Retinal pigment epithelial cell (primary cell): Measurements from ENCODE around the gene TLK1.

ENCODE experiments used
- DNase-seq: peaks from one replicate; pipeline ENCODE4 v3.0.0-alpha.2; 2010; ENCODE audit warnings: low read depth
- H3K4me3 ChIP-seq: 2 replicates; pipeline ENCODE4 v1.5.1; 2011; ENCODE audit warnings: mild to moderate bottlenecking, low read length, control low read depth, moderate library complexity
- TF ChIP-seq, protein P1 (sequence below): conservative IDR thresholded peaks from 2 replicates; pipeline ENCODE4 v1.5.1; 2011; ENCODE audit warnings: low read depth, low read length, control low read depth, inconsistent platforms

Gene TLK1

GRCh38 chr2:171201271-171201670 is 40.6 kb upstream of the TLK1 start:
- TF ChIP-seq, protein P1, sequence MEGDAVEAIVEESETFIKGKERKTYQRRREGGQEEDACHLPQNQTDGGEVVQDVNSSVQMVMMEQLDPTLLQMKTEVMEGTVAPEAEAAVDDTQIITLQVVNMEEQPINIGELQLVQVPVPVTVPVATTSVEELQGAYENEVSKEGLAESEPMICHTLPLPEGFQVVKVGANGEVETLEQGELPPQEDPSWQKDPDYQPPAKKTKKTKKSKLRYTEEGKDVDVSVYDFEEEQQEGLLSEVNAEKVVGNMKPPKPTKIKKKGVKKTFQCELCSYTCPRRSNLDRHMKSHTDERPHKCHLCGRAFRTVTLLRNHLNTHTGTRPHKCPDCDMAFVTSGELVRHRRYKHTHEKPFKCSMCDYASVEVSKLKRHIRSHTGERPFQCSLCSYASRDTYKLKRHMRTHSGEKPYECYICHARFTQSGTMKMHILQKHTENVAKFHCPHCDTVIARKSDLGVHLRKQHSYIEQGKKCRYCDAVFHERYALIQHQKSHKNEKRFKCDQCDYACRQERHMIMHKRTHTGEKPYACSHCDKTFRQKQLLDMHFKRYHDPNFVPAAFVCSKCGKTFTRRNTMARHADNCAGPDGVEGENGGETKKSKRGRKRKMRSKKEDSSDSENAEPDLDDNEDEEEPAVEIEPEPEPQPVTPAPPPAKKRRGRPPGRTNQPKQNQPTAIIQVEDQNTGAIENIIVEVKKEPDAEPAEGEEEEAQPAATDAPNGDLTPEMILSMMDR, result no peak

DNA sequence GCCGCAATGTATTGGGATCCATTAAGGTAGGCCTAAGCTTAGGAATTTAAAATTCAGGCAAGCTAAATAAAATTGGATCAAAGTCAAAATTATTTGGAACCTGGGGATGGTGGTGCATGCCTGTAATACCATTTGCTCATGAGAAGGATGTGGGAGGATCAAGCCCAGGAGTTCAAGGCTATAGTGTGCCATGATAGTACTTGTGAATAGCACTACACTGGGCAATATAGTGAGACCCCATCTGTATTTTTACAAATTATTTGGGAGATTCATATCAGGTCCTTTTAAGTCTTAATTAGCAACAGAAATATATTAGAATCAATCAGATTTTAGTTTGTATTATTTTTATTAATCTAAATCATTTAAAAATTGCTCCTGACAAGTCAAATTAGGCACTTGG is 39.8 kb upstream of the TLK1 start:
- no peak for DNase-seq
- no peak overlapping the region for H3K4me3 ChIP-seq
- TF ChIP-seq, protein P1, result no peak

More at GRCh38 chr2:171201271-171201670, 40.6 kb upstream of the TLK1 start:
- DNase-seq, result no peak
- no peak overlapping the region for H3K4me3 ChIP-seq

DNA sequence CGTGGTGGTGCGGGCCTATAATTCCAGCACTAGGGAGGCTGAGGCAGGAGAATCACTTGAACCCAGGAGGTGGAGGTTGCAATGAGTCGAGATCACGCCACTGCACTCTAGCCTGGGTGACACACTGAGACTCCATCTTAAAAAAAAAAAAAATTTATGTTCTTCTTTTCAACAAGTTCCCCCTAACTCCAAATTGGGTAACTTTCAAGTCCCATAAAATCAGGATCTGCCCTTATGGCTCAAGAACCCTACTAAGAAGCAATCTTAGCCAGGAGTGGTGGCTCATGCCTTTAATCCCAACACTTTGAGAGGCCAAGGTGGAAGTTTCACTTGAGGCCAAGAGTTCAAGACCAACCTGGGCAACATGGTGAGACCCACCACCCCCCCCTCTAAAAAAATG is 30.3 kb upstream of the TLK1 start:
- TF ChIP-seq, protein P1, result no peak
- H3K4me3 ChIP-seq, result no peak overlapping the region
- no peak for DNase-seq

DNA sequence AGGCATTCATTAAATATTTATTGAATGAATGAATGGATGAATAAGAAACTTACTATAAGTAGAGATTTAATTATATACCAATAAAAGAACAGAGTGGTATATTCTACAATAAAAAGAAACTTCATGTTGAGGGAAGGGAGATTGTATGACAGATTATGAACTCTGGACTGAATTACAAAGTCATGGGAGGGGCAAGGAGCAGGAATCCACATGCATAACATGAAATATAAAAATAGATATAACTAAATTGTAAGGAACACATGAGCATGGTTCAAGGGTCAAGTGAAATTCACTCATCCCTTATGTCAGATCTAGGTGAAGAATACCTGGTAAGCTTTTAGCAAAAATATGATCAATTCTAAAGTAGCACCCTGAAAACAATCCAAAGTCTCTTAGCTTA is 27.1 kb upstream of the TLK1 start:
- no peak overlapping the region for H3K4me3 ChIP-seq
- no peak for DNase-seq
- TF ChIP-seq, protein P1, result no peak

DNA sequence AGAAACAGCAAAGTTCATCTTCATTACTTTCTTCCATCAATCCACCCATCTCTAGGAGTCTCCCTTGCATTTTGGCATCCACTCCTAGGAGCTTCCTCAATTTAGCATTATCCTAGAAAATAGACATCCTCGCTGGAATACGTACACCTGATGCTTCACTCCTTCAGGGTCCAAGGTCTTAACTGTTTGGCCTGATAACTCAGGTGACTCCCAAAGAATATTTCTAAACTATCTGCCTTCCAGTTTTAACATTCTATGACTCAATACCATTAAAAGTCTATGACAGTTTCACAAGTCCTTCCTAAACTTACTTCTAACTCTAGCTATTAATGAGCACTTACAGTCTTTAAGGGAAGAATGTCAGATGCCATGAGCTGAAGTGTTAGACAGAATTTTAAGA is 26.5 kb upstream of the TLK1 start:
- no peak overlapping the region for H3K4me3 ChIP-seq
- TF ChIP-seq, protein P1, result no peak
- DNase-seq, result no peak

GRCh38 chr2:171185941-171186340 is 25.2 kb upstream of the TLK1 start:
- no peak overlapping the region for H3K4me3 ChIP-seq
- DNase-seq, result no peak
- TF ChIP-seq, protein P1, result no peak

DNA sequence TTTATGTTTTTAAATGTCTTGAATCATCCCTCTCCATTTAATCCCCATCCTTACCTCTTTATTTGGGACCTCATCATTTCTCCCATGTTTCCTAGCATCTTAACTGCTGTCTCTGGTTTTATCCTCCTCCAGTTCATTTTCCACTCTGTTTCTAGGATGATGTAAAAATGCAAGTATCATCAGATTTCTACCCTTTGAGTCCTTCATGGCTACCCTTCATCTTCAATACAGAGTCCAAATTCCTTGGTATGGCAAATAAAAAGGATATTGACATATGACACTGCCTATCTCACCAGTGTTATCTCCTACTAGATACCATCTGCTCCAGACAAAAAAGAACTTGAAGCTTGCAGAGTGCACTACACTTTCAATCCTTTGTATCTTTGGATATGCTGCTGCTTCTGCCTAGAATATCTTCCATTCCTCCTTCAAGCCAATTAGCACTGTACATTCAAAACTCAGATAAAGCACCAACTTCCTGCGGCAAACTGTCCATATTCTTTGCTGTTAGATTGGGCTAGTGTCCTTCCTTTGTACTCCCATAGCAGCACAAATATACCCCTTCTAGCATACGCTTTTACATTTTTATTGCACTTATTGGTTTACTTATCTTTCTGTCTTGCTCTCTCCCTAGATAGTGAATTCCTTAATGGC is 24.6 kb upstream of the TLK1 start:
- no peak for DNase-seq
- H3K4me3 ChIP-seq, result no peak overlapping the region
- TF ChIP-seq, protein P1, result no peak
